Ishikawa (cell line): ENCODE results near the gene SP8.

Experiments
- CEBPB ChIP-seq: IDR thresholded peaks from 2 replicates; pipeline ENCODE4 v1.6.1; 2012
- CREB1 ChIP-seq: IDR thresholded peaks from 2 replicates; pipeline ENCODE4 v1.6.1; 2012; ENCODE audit warnings: low read depth
- EP300 ChIP-seq: IDR thresholded peaks from 2 replicates; pipeline ENCODE4 v1.6.1; 2012; ENCODE audit warnings: borderline replicate concordance
- FOXM1 ChIP-seq: IDR thresholded peaks from 2 replicates; pipeline ENCODE4 v1.6.1; 2012; ENCODE audit warnings: low read depth, borderline replicate concordance
- RAD21 ChIP-seq: IDR thresholded peaks from 2 replicates; pipeline ENCODE4 v1.6.1; 2012; ENCODE audit warnings: low read depth
- TAF1 ChIP-seq: IDR thresholded peaks from 2 replicates; pipeline ENCODE4 v1.6.1; 2012; ENCODE audit warnings: low read depth, mild to moderate bottlenecking
- TEAD4 ChIP-seq: IDR thresholded peaks from 2 replicates; pipeline ENCODE4 v1.6.1; 2012
- YY1 ChIP-seq: IDR thresholded peaks from 2 replicates; pipeline ENCODE4 v1.6.1; 2012; ENCODE audit warnings: low read depth
- TF ChIP-seq, protein P1 (sequence below): IDR thresholded peaks from 2 replicates; pipeline ENCODE4 v1.6.1; 2012
- TF ChIP-seq, protein P2 (sequence below): IDR thresholded peaks from 2 replicates; pipeline ENCODE4 v1.6.1; 2012; ENCODE audit warnings: low read depth, mild to moderate bottlenecking

DNA sequence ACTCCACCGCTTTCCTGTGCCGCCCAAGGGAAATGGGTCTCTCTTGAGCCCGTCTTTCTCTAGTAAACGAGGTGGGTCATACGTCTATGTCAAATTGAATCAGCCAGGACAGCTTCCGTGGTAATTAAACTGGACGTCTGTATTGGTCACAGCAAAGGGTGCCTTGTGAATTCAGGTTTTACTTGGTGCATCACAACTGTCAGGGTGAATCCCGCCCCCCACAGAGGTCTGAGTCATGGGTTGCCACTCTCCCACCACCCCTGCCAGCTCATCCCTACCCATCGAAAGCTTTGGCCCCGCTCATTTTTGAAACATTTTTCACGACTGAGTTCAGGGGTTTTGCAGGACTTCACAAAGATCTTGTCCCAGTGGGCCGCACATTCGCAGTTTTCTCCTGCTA lies 8.0 kb upstream of the SP8 start:
- TF ChIP-seq CREB1, result no peak
- no peak for TF ChIP-seq CEBPB
- TF ChIP-seq EP300, result no peak
- TF ChIP-seq RAD21, result no peak
- TF ChIP-seq FOXM1, result no peak
- TF ChIP-seq TEAD4, result no peak
- no peak for TF ChIP-seq YY1
- TF ChIP-seq, protein P1, sequence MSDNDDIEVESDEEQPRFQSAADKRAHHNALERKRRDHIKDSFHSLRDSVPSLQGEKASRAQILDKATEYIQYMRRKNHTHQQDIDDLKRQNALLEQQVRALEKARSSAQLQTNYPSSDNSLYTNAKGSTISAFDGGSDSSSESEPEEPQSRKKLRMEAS, result no peak
- TF ChIP-seq, protein P2, sequence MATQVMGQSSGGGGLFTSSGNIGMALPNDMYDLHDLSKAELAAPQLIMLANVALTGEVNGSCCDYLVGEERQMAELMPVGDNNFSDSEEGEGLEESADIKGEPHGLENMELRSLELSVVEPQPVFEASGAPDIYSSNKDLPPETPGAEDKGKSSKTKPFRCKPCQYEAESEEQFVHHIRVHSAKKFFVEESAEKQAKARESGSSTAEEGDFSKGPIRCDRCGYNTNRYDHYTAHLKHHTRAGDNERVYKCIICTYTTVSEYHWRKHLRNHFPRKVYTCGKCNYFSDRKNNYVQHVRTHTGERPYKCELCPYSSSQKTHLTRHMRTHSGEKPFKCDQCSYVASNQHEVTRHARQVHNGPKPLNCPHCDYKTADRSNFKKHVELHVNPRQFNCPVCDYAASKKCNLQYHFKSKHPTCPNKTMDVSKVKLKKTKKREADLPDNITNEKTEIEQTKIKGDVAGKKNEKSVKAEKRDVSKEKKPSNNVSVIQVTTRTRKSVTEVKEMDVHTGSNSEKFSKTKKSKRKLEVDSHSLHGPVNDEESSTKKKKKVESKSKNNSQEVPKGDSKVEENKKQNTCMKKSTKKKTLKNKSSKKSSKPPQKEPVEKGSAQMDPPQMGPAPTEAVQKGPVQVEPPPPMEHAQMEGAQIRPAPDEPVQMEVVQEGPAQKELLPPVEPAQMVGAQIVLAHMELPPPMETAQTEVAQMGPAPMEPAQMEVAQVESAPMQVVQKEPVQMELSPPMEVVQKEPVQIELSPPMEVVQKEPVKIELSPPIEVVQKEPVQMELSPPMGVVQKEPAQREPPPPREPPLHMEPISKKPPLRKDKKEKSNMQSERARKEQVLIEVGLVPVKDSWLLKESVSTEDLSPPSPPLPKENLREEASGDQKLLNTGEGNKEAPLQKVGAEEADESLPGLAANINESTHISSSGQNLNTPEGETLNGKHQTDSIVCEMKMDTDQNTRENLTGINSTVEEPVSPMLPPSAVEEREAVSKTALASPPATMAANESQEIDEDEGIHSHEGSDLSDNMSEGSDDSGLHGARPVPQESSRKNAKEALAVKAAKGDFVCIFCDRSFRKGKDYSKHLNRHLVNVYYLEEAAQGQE, result no peak
- TF ChIP-seq TAF1, result no peak
